Smooth muscle cell (in vitro differentiated cells): ENCODE measurements around the gene DLG2. TPM values are rescaled to one million over a fixed set of nuclear protein-coding genes. Genes with fewer than 3 reads are reported as not detected.

ENCODE experiments used
- DNase-seq: peaks from one replicate; lab custom pipeline; 2025; ENCODE audit not compliant: unreplicated experiment; lab: John Stamatoyannopoulos, UW
- H2AFZ ChIP-seq: fragments of 200-600 bp; sonication (generic); 2 replicates; pipeline ENCODE4 v1.6.0; 2016; ENCODE audit warnings: antibody characterized with exemption, low read depth, mild to moderate bottlenecking
- H3F3A ChIP-seq: fragments of 200-600 bp; sonication (generic); 2 replicates; pipeline ENCODE4 v1.6.0; 2017; ENCODE audit warnings: antibody characterized with exemption, low read depth
- H3K27ac ChIP-seq: fragments of 200-600 bp; sonication (generic); 2 replicates; pipeline ENCODE4 v1.5.1; 2016; ENCODE audit warnings: low read depth, mild to moderate bottlenecking
- H3K27me3 ChIP-seq: fragments of 200-600 bp; sonication (generic); 2 replicates; pipeline ENCODE4 v1.6.1; 2016; ENCODE audit warnings: low read depth, mild to moderate bottlenecking
- H3K36me3 ChIP-seq: fragments of 200-600 bp; sonication (generic); 2 replicates; pipeline ENCODE4 v1.5.1; 2016; ENCODE audit warnings: low read depth
- H3K4me1 ChIP-seq: fragments of 200-600 bp; sonication (generic); 2 replicates; pipeline ENCODE4 v1.5.1; 2016; ENCODE audit warnings: low read depth
- H3K4me2 ChIP-seq: fragments of 200-600 bp; sonication (generic); 2 replicates; pipeline ENCODE4 v1.6.0; 2016; ENCODE audit warnings: mild to moderate bottlenecking
- H3K4me3 ChIP-seq: fragments of 200-600 bp; sonication (generic); 2 replicates; pipeline ENCODE4 v1.5.1; 2016; ENCODE audit warnings: mild to moderate bottlenecking
- H3K79me2 ChIP-seq: fragments of 200-600 bp; sonication (generic); 2 replicates; pipeline ENCODE4 v1.6.0; 2016; ENCODE audit warnings: low read depth, mild to moderate bottlenecking
- H3K9ac ChIP-seq: fragments of 200-600 bp; sonication (generic); 2 replicates; pipeline ENCODE4 v1.6.0; 2016; ENCODE audit warnings: low read depth
- H3K9me3 ChIP-seq: fragments of 200-600 bp; sonication (generic); replicated peaks from 2 replicates; pipeline ENCODE4 v1.5.1; 2016; ENCODE audit warnings: low read depth
- H4K20me1 ChIP-seq: fragments of 200-600 bp; sonication (generic); 2 replicates; pipeline ENCODE4 v1.6.0; 2016; ENCODE audit warnings: low read depth
- WGBS: methylation state at CpG from one replicate; pipeline ENCODE4 v1.1.7; 2016; ENCODE audit warnings: low lambda C conversion rate; 5-methylcytosine and 5-hydroxymethylcytosine counted together
- polyA plus RNA-seq: library from polyadenylated mRNA; unstranded; fragments of >200 nt; fragmentation: Nextera tagmentation; extraction: Ambion mirVana; gene quantifications from 2 replicates; pipeline ENCODE4 v1.2.1, GENCODE V29; 2016
- total RNA-seq: library from RNA; depleted of rRNA; stranded (reverse); fragments of >200 nt; gene quantifications from 2 replicates; pipeline ENCODE4 v1.2.3, GENCODE V29; 2014
- TF ChIP-seq, protein P1 (sequence below): fragments of 200-600 bp; sonication (generic); IDR thresholded peaks from 2 replicates; pipeline ENCODE4 v1.5.1; 2017; ENCODE audit warnings: borderline replicate concordance, mild to moderate bottlenecking, antibody characterized with exemption; ENCODE audit not compliant: insufficient read depth, poor library complexity, severe bottlenecking

Gene DLG2
- total and polyA plus RNA-seq, 2 experiments from 2014 or later, result 0.74 to 1.1 TPM

GRCh38 chr11:85086504-85087284 lies 540.5 kb downstream of the DLG2 start:
- Histone ChIP-seq H3K4me2 (no peak overlapping the region), H3K36me3 (no peaks in the 10 kb centered on the region), H3K79me2 (no peaks in the 10 kb centered on the region), H3K27me3 (no peaks in the 10 kb centered on the region), H3F3A (no peaks in the 10 kb centered on the region), H3K4me1 (no peaks in the 10 kb centered on the region), H3K4me3 (no peak overlapping the region), H3K27ac (no peak overlapping the region), H3K9me3 (no peaks in the 10 kb centered on the region), H4K20me1 (no peaks in the 10 kb centered on the region), H2AFZ (no peak overlapping the region), H3K9ac (no peak overlapping the region)
- DNase-seq, result no peak
- TF ChIP-seq, protein P1, sequence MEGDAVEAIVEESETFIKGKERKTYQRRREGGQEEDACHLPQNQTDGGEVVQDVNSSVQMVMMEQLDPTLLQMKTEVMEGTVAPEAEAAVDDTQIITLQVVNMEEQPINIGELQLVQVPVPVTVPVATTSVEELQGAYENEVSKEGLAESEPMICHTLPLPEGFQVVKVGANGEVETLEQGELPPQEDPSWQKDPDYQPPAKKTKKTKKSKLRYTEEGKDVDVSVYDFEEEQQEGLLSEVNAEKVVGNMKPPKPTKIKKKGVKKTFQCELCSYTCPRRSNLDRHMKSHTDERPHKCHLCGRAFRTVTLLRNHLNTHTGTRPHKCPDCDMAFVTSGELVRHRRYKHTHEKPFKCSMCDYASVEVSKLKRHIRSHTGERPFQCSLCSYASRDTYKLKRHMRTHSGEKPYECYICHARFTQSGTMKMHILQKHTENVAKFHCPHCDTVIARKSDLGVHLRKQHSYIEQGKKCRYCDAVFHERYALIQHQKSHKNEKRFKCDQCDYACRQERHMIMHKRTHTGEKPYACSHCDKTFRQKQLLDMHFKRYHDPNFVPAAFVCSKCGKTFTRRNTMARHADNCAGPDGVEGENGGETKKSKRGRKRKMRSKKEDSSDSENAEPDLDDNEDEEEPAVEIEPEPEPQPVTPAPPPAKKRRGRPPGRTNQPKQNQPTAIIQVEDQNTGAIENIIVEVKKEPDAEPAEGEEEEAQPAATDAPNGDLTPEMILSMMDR, result no peak
- 81% methylated on average over 3 of the region's 3 CpGs for WGBS

DNA sequence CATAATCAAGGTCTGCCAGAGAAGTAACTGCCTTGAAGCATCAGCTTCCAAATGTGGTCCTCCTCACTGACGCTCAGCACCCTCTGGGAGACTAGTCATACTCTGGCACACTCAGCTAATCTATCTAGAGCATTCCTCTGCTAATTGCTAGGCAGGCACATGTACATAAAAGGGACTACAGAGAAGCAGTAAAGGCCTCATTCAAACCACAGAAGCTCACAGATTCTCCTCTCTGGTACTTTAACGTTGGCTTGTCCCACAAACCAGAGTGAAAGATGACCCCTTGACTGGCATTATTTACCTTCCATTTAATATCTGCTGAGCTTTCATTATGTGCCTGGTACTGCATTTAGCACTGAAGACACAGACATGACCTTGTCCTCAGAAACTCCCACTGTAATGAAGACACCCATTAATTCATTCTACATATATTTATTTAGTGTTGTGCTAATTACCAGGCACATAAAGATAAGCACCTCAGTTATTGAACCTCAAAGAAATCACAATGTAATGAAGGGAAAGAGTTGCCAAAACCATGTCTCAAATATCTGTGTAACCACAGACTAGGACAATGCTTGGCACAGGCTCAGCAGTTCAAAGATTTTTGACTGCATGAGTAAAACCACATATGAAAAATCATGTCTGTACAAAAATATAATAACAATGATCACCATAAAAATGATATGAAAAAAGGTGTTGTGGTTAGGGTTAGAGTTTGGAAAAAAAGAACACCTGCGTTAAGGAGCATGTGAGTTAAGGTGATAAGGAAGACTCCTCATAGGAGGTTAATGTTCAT lies 550.4 kb downstream of the DLG2 start:
- H3K79me2 ChIP-seq, result no peaks in the 10 kb centered on the region
- no peaks in the 10 kb centered on the region for H3K36me3 ChIP-seq
- peaks cover 5% of the 10 kb centered on the region for H3K4me1 ChIP-seq
- peak overlapping the region; percentile 57 for H3K4me2 ChIP-seq
- TF ChIP-seq, protein P1, result no peak
- DNase-seq, result no peak
- H3K9me3 ChIP-seq, result no peaks in the 10 kb centered on the region
- H3K9ac ChIP-seq, result no peak overlapping the region
- no peaks in the 10 kb centered on the region for H4K20me1 ChIP-seq
- H3F3A ChIP-seq, result no peaks in the 10 kb centered on the region
- peak overlapping the region; percentile 13 for H3K27ac ChIP-seq
- H2AFZ ChIP-seq, result no peak overlapping the region
- 32% methylated on average over 3 of the region's 3 CpGs for WGBS
- no peak overlapping the region for H3K4me3 ChIP-seq
- no peaks in the 10 kb centered on the region for H3K27me3 ChIP-seq

DNA sequence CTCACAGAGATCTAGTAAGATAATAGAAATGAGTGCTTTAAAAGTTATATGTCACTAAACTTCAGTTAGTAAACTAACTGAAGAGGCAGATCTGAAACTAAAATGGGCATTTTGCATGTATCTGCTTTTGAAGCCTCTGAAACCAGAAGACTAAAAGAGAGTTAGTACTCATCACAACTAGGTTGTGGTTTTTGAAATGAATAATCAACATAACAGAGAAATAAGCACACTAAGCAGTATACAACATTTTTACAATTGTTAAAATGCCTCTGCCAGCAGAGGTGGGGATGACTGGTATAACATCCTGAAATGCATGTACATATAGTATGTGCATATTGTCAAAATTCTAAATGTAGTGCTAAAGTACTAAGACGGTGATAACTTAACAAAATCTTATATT lies 564.5 kb downstream of the DLG2 start:
- Histone ChIP-seq H3K4me3 (no peak overlapping the region), H3K27me3 (no peaks in the 10 kb centered on the region), H3F3A (no peaks in the 10 kb centered on the region), H3K79me2 (no peaks in the 10 kb centered on the region), H3K9ac (no peak overlapping the region), H3K4me1 (no peaks in the 10 kb centered on the region), H3K9me3 (no peaks in the 10 kb centered on the region), H3K27ac (no peak overlapping the region), H4K20me1 (no peaks in the 10 kb centered on the region), H2AFZ (no peak overlapping the region), H3K36me3 (no peaks in the 10 kb centered on the region), H3K4me2 (no peak overlapping the region)
- no peak for DNase-seq
- 96% methylated on average over 1 of the region's 1 CpG for WGBS
- TF ChIP-seq, protein P1, result no peak
